Fibroblast of lung (primary cell): ENCODE measurements around the gene GRIK2. TPM values are rescaled to one million over a fixed set of nuclear protein-coding genes. Genes with fewer than 3 reads are reported as not detected.

Experiments used
- DNase-seq, 2 donors: peaks; one replicate each; pipeline versions ENCODE4 v3.0.0 to v3.0.0-alpha.2; 2010; ENCODE audit warnings: low read depth in 2 of 2
- H2AFZ ChIP-seq: 2 replicates; pipeline ENCODE4 v1.5.1; 2012; ENCODE audit warnings: low read length, control low read depth, inconsistent platforms
- H3K27ac ChIP-seq: 2 replicates; pipeline ENCODE4 v1.5.1; 2011; ENCODE audit warnings: low read length, control low read depth; ENCODE audit not compliant: insufficient read depth
- H3K27me3 ChIP-seq: 2 replicates; pipeline ENCODE4 v1.5.1; 2011; ENCODE audit warnings: mild to moderate bottlenecking, low read length; ENCODE audit not compliant: control insufficient read depth, insufficient read depth
- H3K36me3 ChIP-seq: 2 replicates; pipeline ENCODE4 v1.5.1; 2011; ENCODE audit warnings: low read length; ENCODE audit not compliant: control insufficient read depth, insufficient read depth
- H3K4me1 ChIP-seq: 2 replicates; pipeline ENCODE4 v1.5.1; 2011; ENCODE audit warnings: low read length; ENCODE audit not compliant: control insufficient read depth, insufficient read depth; ENCODE audit errors: extremely low read depth
- H3K4me2 ChIP-seq: 2 replicates; pipeline ENCODE4 v1.5.1; 2011; ENCODE audit warnings: low read length, control low read depth; ENCODE audit not compliant: insufficient read depth; ENCODE audit errors: extremely low read depth
- H3K4me3 ChIP-seq, 4 experiments: fragments of 200-600 bp in 1 of 4; sonication (generic) in 1 of 4; replicated peaks in 1 of 4; 2 replicates each; pipeline ENCODE4 v1.5.1; 2011 to 2016; ENCODE audit warnings: low read length in 4 of 4, low read depth in 3 of 4, mild to moderate bottlenecking in 3 of 4, control low read depth in 2 of 4, inconsistent platforms in 1 of 4, mixed read lengths in 1 of 4; ENCODE audit not compliant: insufficient read depth in 1 of 4; ENCODE audit errors: control extremely low read depth in 1 of 4
- H3K79me2 ChIP-seq: 2 replicates; pipeline ENCODE4 v1.5.1; 2012; ENCODE audit warnings: mild to moderate bottlenecking, low read length, inconsistent platforms; ENCODE audit not compliant: control insufficient read depth, insufficient read depth
- H3K9ac ChIP-seq: 2 replicates; pipeline ENCODE4 v1.5.1; 2011; ENCODE audit warnings: mild to moderate bottlenecking, low read length, control low read depth; ENCODE audit not compliant: insufficient read depth
- H3K9me3 ChIP-seq: 2 replicates; pipeline ENCODE4 v1.5.1; 2012; ENCODE audit warnings: low read depth, low read length; ENCODE audit not compliant: control insufficient read depth, insufficient read depth
- H4K20me1 ChIP-seq: 2 replicates; pipeline ENCODE4 v1.5.1; 2011; ENCODE audit warnings: low read length; ENCODE audit not compliant: control insufficient read depth, insufficient read depth; ENCODE audit errors: extremely low read depth
- CTCF ChIP-seq, 2 donors: IDR thresholded peaks in 1 of 2; conservative IDR thresholded peaks in 1 of 2; 1 replicate in 1 of 2; 2 replicates in 1 of 2; pipeline ENCODE4 v1.5.1; 2011 to 2012; ENCODE audit warnings: low read length in 2 of 2, control low read depth in 1 of 2, inconsistent platforms in 1 of 2, low read depth in 1 of 2, mild to moderate bottlenecking in 1 of 2
- EZH2 ChIP-seq: IDR thresholded peaks from 2 replicates; pipeline ENCODE4 v1.5.1; 2012; ENCODE audit warnings: low read length, control low read depth, mild to moderate bottlenecking; ENCODE audit errors: missing control alignments
- polyA plus RNA-seq, 2 donors: library from polyadenylated mRNA; depleted of rRNA in 1 of 2; stranded (reverse) in 1 of 2; unstranded in 1 of 2; fragments of >200 nt; gene quantifications; 2 replicates each; pipeline ENCODE4 v1.2.1, GENCODE V29; 2011 to 2012; ENCODE audit warnings: missing spikeins in 1 of 2
- total RNA-seq: library from RNA; depleted of rRNA; stranded (reverse); fragments of >200 nt; gene quantifications from 2 replicates; pipeline ENCODE4 v1.2.1, GENCODE V29; 2014

Gene GRIK2
- total and polyA plus RNA-seq, 2 donors (not counting 1 experiment from before 2014, with no cell fraction given): 0.33 to 0.40 TPM

- Histone ChIP-seq H3K27me3 (no peaks in the 10 kb centered on the region), H3K9ac (no peak overlapping the region), H3K4me1 (no peaks in the 10 kb centered on the region), H4K20me1 (no peaks in the 10 kb centered on the region), H3K27ac (no peak overlapping the region), H3K79me2 (no peaks in the 10 kb centered on the region), H3K9me3 (no peaks in the 10 kb centered on the region), H2AFZ (no peak overlapping the region), H3K4me3 (no peak overlapping the region), H3K36me3 (no peaks in the 10 kb centered on the region), H3K4me2 (no peak overlapping the region)
- no peak for DNase-seq
- TF ChIP-seq CTCF (conservative IDR thresholded peaks at IDR 0.05 in 1 of 2, IDR thresholded peaks at IDR 0.05 in 1 of 2; ENCODE audit: low read depth in 1 of 2, low read length in 2 of 2) (no peak), EZH2 (no peak)
Measured at GRCh38 chr6:101465863-101466262, 72.4 kb downstream of the GRIK2 start.

GRCh38 chr6:101477436-101477835 is 83.9 kb downstream of the GRIK2 start:
- Histone ChIP-seq H3K36me3 (no peaks in the 10 kb centered on the region), H3K9ac (no peak overlapping the region), H3K4me2 (no peak overlapping the region), H3K79me2 (no peaks in the 10 kb centered on the region), H3K4me1 (no peaks in the 10 kb centered on the region), H4K20me1 (no peaks in the 10 kb centered on the region), H3K27ac (no peak overlapping the region), H3K4me3 (no peak overlapping the region), H3K27me3 (no peaks in the 10 kb centered on the region), H3K9me3 (no peaks in the 10 kb centered on the region), H2AFZ (no peak overlapping the region)
- DNase-seq: no peak
- TF ChIP-seq CTCF (conservative IDR thresholded peaks at IDR 0.05 in 1 of 2, IDR thresholded peaks at IDR 0.05 in 1 of 2; ENCODE audit: low read depth in 1 of 2, low read length in 2 of 2) (no peak), EZH2 (no peak)

GRCh38 chr6:101478891-101479290 is 85.4 kb downstream of the GRIK2 start:
- Histone ChIP-seq H3K4me3 (no peak overlapping the region), H3K36me3 (no peaks in the 10 kb centered on the region), H3K27ac (no peak overlapping the region), H2AFZ (no peak overlapping the region), H3K27me3 (no peaks in the 10 kb centered on the region), H3K4me2 (no peak overlapping the region), H3K4me1 (no peaks in the 10 kb centered on the region), H3K79me2 (no peaks in the 10 kb centered on the region), H3K9ac (no peak overlapping the region), H3K9me3 (no peaks in the 10 kb centered on the region), H4K20me1 (no peaks in the 10 kb centered on the region)
- TF ChIP-seq CTCF (conservative IDR thresholded peaks at IDR 0.05 in 1 of 2, IDR thresholded peaks at IDR 0.05 in 1 of 2; ENCODE audit: low read depth in 1 of 2, low read length in 2 of 2) (no peak), EZH2 (no peak)
- DNase-seq: no peak
